Measurements from ENCODE around the gene C1orf115.
A peak's percentile ranks its signal among the peaks of the same experiment; 100 is the strongest.

- TF ChIP-seq CTCF (IDR thresholded peaks at IDR 0.05 in 4 of 5, conservative IDR thresholded peaks at IDR 0.05 in 1 of 5): peak in 1 of 5 experiments; percentile 15
- peak; percentile 72 to 85 for TF ChIP-seq POLR2A (IDR thresholded peaks at IDR 0.05)
These were observed 58.1 kb downstream of the C1orf115 start, which contains the start of gene MTARC2 for GRCh38 chr1:220748089-220748934.

All from gastrocnemius medialis (tissue), 4 donors.